HK-2 (cell line): Measurements from ENCODE around the gene COL6A3.

Experiments used
- DNase-seq: peaks from one replicate; pipeline ENCODE4 v3.0.0-alpha.2; 2018; ENCODE audit not compliant: unreplicated experiment

The COL6A3 gene

DNA sequence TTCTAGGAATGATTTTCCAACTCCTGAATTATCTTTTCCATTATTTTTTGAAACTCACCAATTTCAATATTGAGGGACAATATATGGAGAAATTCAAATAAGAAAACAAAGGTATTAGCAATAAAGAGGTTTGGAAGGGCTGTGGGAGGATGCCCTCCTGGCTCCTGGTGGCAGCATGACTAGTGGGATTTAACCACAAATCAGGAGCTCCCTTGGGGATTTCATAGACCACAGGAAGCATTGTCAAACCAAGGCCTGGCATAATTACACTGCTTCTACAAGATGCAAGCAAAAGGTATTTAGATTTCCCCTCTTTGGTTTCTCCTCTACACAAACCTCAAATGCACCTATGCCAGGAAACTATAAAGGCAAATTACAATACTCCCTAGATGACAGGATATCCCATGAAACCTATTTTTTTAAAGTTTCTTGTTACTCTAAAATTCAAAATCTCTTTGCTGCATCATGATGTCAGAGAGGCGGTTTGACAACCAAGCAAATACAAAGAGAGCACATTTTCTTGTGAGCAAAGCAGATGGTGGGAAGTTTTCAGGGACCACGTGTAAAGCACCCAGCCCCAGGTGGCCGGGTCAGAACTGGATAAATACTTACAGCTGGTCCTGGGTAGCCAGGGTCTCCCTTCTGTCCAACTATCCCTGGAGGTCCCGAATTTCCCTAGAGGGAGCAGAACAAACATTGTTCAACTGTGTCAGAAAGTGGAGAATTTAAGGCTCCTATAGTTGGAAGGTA, 67.9 kb downstream of the COL6A3 start:
- DNase-seq: no peak

GRCh38 chr2:237345411-237345810, 68.6 kb downstream of the COL6A3 start:
- DNase-seq: no peak

GRCh38 chr2:237344942-237345341, 69.0 kb downstream of the COL6A3 start:
- no peak for DNase-seq

DNA sequence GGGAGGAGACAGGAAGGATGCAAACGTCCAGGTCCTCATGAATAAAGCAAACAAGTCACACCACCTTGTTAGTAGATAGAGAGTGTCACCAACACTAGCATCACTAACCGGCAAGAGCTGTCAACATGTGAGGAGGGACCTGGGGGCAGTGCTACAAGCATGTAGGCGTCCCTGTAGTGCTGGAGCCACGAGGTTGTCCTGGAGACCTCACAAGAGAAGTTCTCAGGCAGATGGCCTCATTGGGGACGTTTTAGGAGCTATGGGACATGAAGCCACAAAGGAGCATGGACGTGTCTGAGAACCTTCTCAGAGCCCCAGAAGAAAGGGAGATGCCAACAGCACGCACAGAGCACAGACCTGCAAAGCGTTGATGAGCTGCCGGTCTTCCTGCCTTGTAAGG, 70.0 kb downstream of the COL6A3 start:
- no peak for DNase-seq

DNA sequence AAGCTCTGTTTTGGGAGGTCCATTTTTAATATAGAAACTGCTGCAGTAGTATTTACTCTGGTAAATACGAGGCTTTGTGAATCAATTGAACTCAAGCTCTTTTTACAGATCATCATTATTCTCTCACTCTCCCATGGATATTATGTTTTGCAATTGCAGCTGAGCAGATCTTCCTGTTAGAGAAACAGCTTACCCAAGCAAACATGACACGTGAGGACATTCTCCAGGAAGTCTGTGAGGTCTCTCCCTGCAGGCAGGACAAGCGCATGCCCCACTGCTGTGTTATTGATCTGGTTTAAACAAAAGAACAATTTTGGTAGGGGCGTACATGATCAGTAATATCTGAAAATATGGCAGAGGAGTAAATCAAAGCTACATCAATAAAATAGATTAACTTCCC, 72.1 kb downstream of the COL6A3 start:
- no peak for DNase-seq

GRCh38 chr2:237337586-237337985, 76.4 kb downstream of the COL6A3 start:
- DNase-seq: no peak

GRCh38 chr2:237336131-237336530, 77.8 kb downstream of the COL6A3 start:
- DNase-seq: no peak

DNA sequence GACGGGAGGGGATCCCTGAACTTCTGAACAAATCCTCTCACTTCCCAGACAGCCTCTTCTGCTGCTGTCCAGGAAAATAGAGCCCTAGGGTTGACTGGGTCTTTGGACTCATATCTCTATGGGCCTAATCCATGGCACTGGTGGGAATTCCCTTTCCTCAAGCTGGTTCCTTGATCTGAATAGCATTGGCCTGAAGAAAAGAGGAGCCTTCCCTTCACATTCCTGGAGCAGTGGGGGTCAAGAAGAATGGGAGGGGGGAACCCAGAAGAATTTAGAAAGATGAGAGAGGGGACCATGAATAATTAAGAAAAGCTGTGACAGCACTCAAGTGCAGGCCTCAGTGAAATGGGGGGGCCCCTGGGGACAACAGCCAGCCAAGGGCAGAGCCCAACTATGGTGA, 80.2 kb downstream of the COL6A3 start:
- no peak for DNase-seq

DNA sequence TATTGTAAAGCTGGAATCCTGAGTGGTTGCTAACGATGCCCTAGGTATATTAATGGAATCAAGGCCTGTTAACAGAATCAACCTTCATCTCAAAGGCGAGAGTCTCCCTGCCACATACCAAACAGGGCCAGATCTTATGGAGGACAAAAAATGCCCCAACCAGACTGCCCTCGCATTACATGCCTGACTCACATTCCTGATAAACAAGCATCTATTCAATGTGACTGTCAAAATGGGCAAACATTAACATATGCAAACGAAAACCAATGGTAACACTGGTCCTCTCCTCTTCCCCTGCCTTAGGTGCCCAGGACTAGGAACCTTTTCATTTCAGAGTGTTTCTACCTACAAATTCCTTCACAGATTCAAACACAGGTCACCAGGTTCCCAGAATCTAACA, 83.4 kb downstream of the COL6A3 start:
- DNase-seq: no peak

GRCh38 chr2:237327175-237327950, 86.6 kb downstream of the COL6A3 start:
- DNase-seq: no peak

GRCh38 chr2:237326266-237327171, 87.4 kb downstream of the COL6A3 start:
- DNase-seq: no peak

GRCh38 chr2:237324837-237325236, 89.1 kb downstream of the COL6A3 start:
- no peak for DNase-seq

DNA sequence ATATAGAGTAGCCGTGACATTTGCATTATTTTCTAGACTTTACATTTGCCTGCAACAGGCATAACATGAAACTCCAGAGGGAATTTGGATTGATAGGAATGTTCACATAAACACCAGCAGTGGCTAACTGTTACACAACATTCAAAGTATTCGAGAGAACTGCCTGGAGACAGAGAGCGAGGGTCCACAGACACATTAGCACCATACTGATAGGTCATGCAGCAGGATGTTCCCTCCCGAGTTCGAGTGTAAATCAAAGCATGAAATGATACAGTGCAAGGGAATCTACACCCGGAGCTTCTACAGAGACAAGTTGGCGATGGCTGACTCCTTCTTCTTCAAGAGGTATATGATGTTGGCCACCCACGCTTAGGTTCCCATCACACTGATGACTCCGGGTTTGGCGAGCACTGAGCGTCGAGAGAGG, 89.5 kb downstream of the COL6A3 start:
- no peak for DNase-seq

DNA sequence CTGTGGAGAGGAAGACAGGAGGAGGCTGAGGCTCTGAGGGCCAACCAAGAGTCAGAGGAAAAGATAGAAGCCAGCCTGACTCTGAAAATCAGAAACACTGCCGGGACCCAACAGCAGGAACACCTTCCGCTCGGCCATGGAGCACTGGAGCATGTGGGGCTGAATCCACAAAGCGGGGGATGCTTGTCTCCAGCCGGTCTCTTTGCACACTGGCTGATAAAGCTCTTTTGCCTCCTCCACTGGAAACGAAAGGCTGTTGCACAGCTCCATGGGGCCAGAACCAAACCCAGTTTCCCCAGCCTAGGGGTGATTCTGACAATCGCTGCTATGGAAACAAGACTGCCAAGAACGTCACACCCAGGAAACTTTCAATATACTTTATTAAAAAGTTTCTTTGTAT, 90.3 kb downstream of the COL6A3 start:
- DNase-seq: no peak

- no peak for DNase-seq
Measured at GRCh38 chr2:237322564-237322963, 91.4 kb downstream of the COL6A3 start.

- no peak for DNase-seq
Measured at GRCh38 chr2:237321746-237322145, 92.2 kb downstream of the COL6A3 start.

GRCh38 chr2:237320801-237321560, 93.0 kb downstream of the COL6A3 start:
- DNase-seq: no peak

- DNase-seq: no peak
Measured at GRCh38 chr2:237319887-237320286, 94.1 kb downstream of the COL6A3 start.

DNA sequence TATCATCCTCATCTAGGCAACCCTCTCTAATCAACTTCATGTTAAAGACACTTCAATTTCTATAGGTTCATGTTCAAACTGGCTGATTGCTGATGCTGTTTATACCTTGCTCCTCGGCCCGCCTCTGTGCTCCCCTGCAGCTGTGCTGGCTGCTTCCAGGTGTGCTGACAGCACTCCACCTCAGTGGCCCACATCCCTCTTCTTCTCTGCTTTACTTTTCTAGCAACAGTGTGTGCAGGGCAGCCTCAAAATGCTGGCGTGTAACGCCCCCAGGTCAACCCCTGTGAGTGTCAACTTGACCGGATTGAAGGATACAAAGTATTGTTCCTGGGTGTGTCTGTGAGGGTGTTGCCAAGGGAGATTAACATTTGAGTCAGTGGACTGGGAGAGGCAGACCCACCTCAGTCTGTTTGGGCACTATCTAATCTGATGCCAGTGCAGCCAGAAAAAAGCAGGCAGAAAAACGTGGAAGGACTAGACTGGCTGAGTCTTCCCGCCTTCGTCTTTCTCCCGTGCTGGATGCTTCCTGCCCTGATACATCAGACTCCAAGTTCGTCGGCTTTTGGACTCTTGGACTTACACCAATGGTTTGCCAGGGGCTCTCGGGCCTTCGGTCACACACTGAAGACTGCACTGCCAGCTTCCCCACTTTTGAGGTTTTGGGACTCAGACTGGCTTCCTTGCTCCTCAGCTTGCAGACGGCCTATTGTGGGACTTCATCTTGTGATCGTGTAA, 94.7 kb downstream of the COL6A3 start:
- DNase-seq: no peak

DNA sequence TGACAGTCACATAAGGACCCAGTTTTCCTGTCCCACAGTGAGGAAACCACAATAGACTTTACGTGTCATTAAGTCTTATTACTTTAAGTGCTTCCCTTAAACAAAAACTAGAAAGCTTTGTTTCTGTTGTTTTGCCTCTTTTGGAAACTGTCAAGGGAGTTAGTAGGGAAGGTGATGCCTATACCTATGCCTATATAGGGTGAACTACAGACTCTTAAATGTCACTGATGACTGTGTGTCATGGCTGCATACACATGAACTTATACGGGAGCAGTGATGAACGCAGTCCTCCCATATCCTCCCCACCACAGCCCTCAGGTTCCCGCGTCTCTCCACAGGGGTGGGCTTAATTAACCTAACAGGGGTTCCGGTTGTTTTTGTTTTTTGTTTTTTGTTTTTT, 97.6 kb downstream of the COL6A3 start:
- no peak for DNase-seq

DNA sequence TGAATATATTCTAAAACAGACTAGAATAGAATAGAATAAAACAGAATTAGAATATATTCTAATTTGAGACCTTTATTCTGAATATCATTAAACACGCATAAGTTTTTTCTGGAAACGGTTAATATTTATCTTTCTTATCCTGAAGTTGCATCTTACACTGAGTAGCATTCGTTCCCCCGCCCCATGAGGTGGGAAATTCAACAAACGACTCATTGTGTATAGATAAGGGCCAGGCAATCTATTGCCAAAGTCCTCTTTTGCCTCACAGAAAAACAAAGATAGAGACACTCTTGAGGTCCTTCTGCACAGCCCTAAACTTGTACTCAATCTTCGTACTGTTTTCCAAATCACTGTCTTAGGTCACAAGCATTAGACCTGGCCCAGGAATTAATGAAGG, 98.1 kb downstream of the COL6A3 start:
- no peak for DNase-seq
